ENCODE results near the gene POLE.

GRCh38 chr12:132602572-132603239 lies 84.4 kb downstream of the POLE start:
- TF ChIP-seq CTCF (IDR thresholded peaks at IDR 0.05), result no peak
- no peak for TF ChIP-seq E2F4 (CRISPR knock-in tag; IDR thresholded peaks at IDR 0.05; ENCODE audit: borderline replicate concordance, low read depth)
- TF ChIP-seq TP53 (CRISPR knock-in tag; IDR thresholded peaks at IDR 0.05), result no peak
- no peak for TF ChIP-seq ARID4B (CRISPR knock-in tag; IDR thresholded peaks at IDR 0.05; ENCODE audit: borderline replicate concordance)
- no peak for TF ChIP-seq MAX (CRISPR knock-in tag; IDR thresholded peaks at IDR 0.05)
- TF ChIP-seq ATF2 (CRISPR knock-in tag; IDR thresholded peaks at IDR 0.05; ENCODE audit: borderline replicate concordance, low read depth), result no peak
- TF ChIP-seq USF1 (CRISPR knock-in tag; IDR thresholded peaks at IDR 0.05), result no peak
- TF ChIP-seq ETV6 (CRISPR knock-in tag; IDR thresholded peaks at IDR 0.05), result no peak
- no peak for TF ChIP-seq HMGA2 (CRISPR knock-in tag; IDR thresholded peaks at IDR 0.05)
- no peak for TF ChIP-seq NFYB (CRISPR knock-in tag; conservative IDR thresholded peaks at IDR 0.05; ENCODE audit: low read depth)
- no peak for TF ChIP-seq FOXJ3 (CRISPR knock-in tag; IDR thresholded peaks at IDR 0.05; ENCODE audit: borderline replicate concordance)
- TF ChIP-seq ZBTB21 (CRISPR knock-in tag; IDR thresholded peaks at IDR 0.05; ENCODE audit: borderline replicate concordance), result no peak
- no peak for TF ChIP-seq JAZF1 (CRISPR knock-in tag; IDR thresholded peaks at IDR 0.05)
- TF ChIP-seq SMAD4 (CRISPR knock-in tag; IDR thresholded peaks at IDR 0.05), result no peak

All from WTC11 (cell line).